H9 (cell line): Measurements from ENCODE around the gene ASCL1. TPM values are rescaled to one million over a fixed set of nuclear protein-coding genes. Genes with fewer than 3 reads are reported as not detected.
A peak's percentile ranks its signal among the peaks of the same experiment; 100 is the strongest.

ENCODE experiments used
- DNase-seq: peaks from one replicate; pipeline ENCODE4 v3.0.0-alpha.2; 2017
- H2AFZ ChIP-seq: one replicate; pipeline ENCODE4 v1.6.1; 2013; ENCODE audit warnings: mild to moderate bottlenecking, low read length, control low read depth, moderate library complexity
- H2AK5ac ChIP-seq: 2 replicates; pipeline ENCODE4 v1.6.1; 2013; ENCODE audit warnings: low read length, control low read depth, mixed read lengths; ENCODE audit not compliant: insufficient read length
- H2BK120ac ChIP-seq: one replicate; pipeline ENCODE4 v1.6.1; 2013; ENCODE audit warnings: low read depth, mild to moderate bottlenecking, low read length, control low read depth, inconsistent platforms; ENCODE audit not compliant: poor library complexity, severe bottlenecking
- H2BK12ac ChIP-seq: 2 replicates; pipeline ENCODE4 v1.6.1; 2013; ENCODE audit warnings: low read length, control low read depth, mixed read lengths, low read depth; ENCODE audit not compliant: insufficient read length
- H2BK15ac ChIP-seq: 2 replicates; pipeline ENCODE4 v1.6.1; 2013; ENCODE audit warnings: low read depth, low read length, control low read depth
- H2BK20ac ChIP-seq: one replicate; pipeline ENCODE4 v1.6.1; 2013; ENCODE audit warnings: low read depth, mild to moderate bottlenecking, low read length, control low read depth, inconsistent platforms; ENCODE audit not compliant: poor library complexity, severe bottlenecking
- H2BK5ac ChIP-seq: 2 replicates; pipeline ENCODE4 v1.6.1; 2013; ENCODE audit warnings: low read length, control low read depth, mixed read lengths; ENCODE audit not compliant: insufficient read length
- H3K14ac ChIP-seq: 2 replicates; pipeline ENCODE4 v1.6.1; 2013; ENCODE audit warnings: low read length, control low read depth; ENCODE audit not compliant: insufficient read depth
- H3K18ac ChIP-seq: 2 replicates; pipeline ENCODE4 v1.6.1; 2013; ENCODE audit warnings: low read depth, mild to moderate bottlenecking, mixed read lengths, low read length, control low read depth; ENCODE audit not compliant: insufficient read length
- H3K23ac ChIP-seq: 2 replicates; pipeline ENCODE4 v1.6.1; 2013; ENCODE audit warnings: low read length, control low read depth, mixed read lengths, low read depth; ENCODE audit not compliant: insufficient read length
- H3K23me2 ChIP-seq: 2 replicates; pipeline ENCODE4 v1.6.1; 2013; ENCODE audit warnings: low read depth, mild to moderate bottlenecking, mixed read lengths, low read length, control low read depth; ENCODE audit not compliant: insufficient read length, poor library complexity, severe bottlenecking
- H3K27ac ChIP-seq: 2 replicates; pipeline ENCODE4 v1.5.1; 2013; ENCODE audit warnings: low read length, control low read depth, mixed read lengths, low read depth; ENCODE audit not compliant: insufficient read length
- H3K27me3 ChIP-seq: 2 replicates; pipeline ENCODE4 v1.6.1; 2013; ENCODE audit warnings: low read length, control low read depth, inconsistent platforms; ENCODE audit not compliant: insufficient read depth
- H3K4ac ChIP-seq: 2 replicates; pipeline ENCODE4 v1.6.1; 2013; ENCODE audit warnings: low read depth, mild to moderate bottlenecking, control low read depth, inconsistent platforms, low read length, moderate library complexity
- H3K4me1 ChIP-seq: 2 replicates; pipeline ENCODE4 v1.6.1; 2013; ENCODE audit warnings: low read length, control low read depth, inconsistent platforms; ENCODE audit not compliant: insufficient read depth
- H3K4me2 ChIP-seq: 2 replicates; pipeline ENCODE4 v1.6.1; 2013; ENCODE audit warnings: low read length, control low read depth, mixed read lengths; ENCODE audit not compliant: insufficient read length, insufficient read depth
- H3K56ac ChIP-seq: 2 replicates; pipeline ENCODE4 v1.6.1; 2013; ENCODE audit warnings: low read depth, mild to moderate bottlenecking, mixed read lengths, low read length, control low read depth; ENCODE audit not compliant: insufficient read length
- H3K79me1 ChIP-seq: 2 replicates; pipeline ENCODE4 v1.6.1; 2013; ENCODE audit warnings: low read depth, mild to moderate bottlenecking, moderate library complexity, low read length, control low read depth, inconsistent platforms; ENCODE audit not compliant: insufficient read depth, poor library complexity, severe bottlenecking
- H3K79me2 ChIP-seq: 2 replicates; pipeline ENCODE4 v1.6.1; 2013; ENCODE audit warnings: low read length, control low read depth, inconsistent platforms; ENCODE audit not compliant: insufficient read depth
- H3K9ac ChIP-seq: 2 replicates; pipeline ENCODE4 v1.6.1; 2013; ENCODE audit warnings: low read length, control low read depth, mixed read lengths; ENCODE audit not compliant: insufficient read length; ENCODE audit errors: extremely low read depth
- H3K9me3 ChIP-seq: one replicate; pipeline ENCODE4 v1.6.1; 2013; ENCODE audit warnings: low read depth, low read length, inconsistent platforms; ENCODE audit not compliant: control insufficient read depth
- H3T11ph ChIP-seq: one replicate; pipeline ENCODE4 v1.6.1; 2013; ENCODE audit warnings: mild to moderate bottlenecking, low read length, control low read depth, inconsistent platforms
- H4K20me1 ChIP-seq: one replicate; pipeline ENCODE4 v1.6.1; 2013; ENCODE audit not compliant: control insufficient read depth, insufficient read length, insufficient read depth
- H4K5ac ChIP-seq: 2 replicates; pipeline ENCODE4 v1.6.1; 2013; ENCODE audit warnings: low read depth, mild to moderate bottlenecking, mixed read lengths, low read length, control low read depth; ENCODE audit not compliant: insufficient read length
- H4K8ac ChIP-seq: replicated peaks from 2 replicates; pipeline ENCODE4 v1.6.1; 2013; ENCODE audit warnings: low read length, control low read depth, mixed read lengths, low read depth; ENCODE audit not compliant: insufficient read length
- H4K91ac ChIP-seq: 2 replicates; pipeline ENCODE4 v1.6.1; 2013; ENCODE audit warnings: low read depth, mild to moderate bottlenecking, moderate library complexity, mixed read lengths, low read length, control low read depth; ENCODE audit not compliant: insufficient read length
- H3K27ac Mint-ChIP-seq, 3 experiments: 2 replicates in 2 of 3; 3 replicates in 1 of 3; pipeline ENCODE4 v1.8.0; 2020 to 2021; ENCODE audit warnings: mixed read lengths in 3 of 3, mild to moderate bottlenecking in 1 of 3, moderate library complexity in 1 of 3
- H3K27me3 Mint-ChIP-seq: 2 replicates; pipeline ENCODE4 v1.8.0; 2021; ENCODE audit warnings: low read depth, mild to moderate bottlenecking, moderate library complexity, mixed read lengths
- H3K36me3 Mint-ChIP-seq, 3 experiments: 2 replicates in 2 of 3; 3 replicates in 1 of 3; pipeline ENCODE4 v1.8.0; 2020 to 2021; ENCODE audit warnings: low read depth in 3 of 3, mixed read lengths in 3 of 3; ENCODE audit not compliant: insufficient read depth in 1 of 3
- H3K4me1 Mint-ChIP-seq, 2 experiments: 2 replicates each; pipeline ENCODE4 v1.8.0; 2020; ENCODE audit warnings: mixed read lengths in 2 of 2
- H3K4me3 Mint-ChIP-seq, 2 experiments: 2 replicates in 1 of 2; 3 replicates in 1 of 2; pipeline ENCODE4 v1.8.0; 2020 to 2021; ENCODE audit warnings: mild to moderate bottlenecking in 2 of 2, mixed read lengths in 2 of 2, moderate library complexity in 1 of 2
- H3K9me3 Mint-ChIP-seq, 2 experiments: 2 replicates in 1 of 2; 3 replicates in 1 of 2; pipeline ENCODE4 v1.8.0; 2020; ENCODE audit warnings: mild to moderate bottlenecking in 2 of 2, mixed read lengths in 2 of 2, moderate library complexity in 1 of 2
- CTCF ChIP-seq: fragments of 200-600 bp; sonication (generic); conservative IDR thresholded peaks from 3 replicates; pipeline ENCODE4 v1.8.0; 2021; ENCODE audit warnings: antibody characterized with exemption, mild to moderate bottlenecking
- WGBS: extraction: QIAGEN DNeasy Blood & Tissue Kit; methylation state at CpG from one replicate; pipeline ENCODE4 v1.1.7; 2013; ENCODE audit warnings: missing lambda C conversion rate, low lambda C conversion rate, mixed read lengths; ENCODE audit not compliant: insufficient read length; ENCODE audit errors: extremely low coverage; 5-methylcytosine and 5-hydroxymethylcytosine counted together
- total RNA-seq: library from RNA; stranded (reverse); gene quantifications from 2 replicates; pipeline ENCODE4 v1.2.1, GENCODE V29; 2021

The ASCL1 gene
- total RNA-seq, 1 experiment from 2014 or later: not detected

DNA sequence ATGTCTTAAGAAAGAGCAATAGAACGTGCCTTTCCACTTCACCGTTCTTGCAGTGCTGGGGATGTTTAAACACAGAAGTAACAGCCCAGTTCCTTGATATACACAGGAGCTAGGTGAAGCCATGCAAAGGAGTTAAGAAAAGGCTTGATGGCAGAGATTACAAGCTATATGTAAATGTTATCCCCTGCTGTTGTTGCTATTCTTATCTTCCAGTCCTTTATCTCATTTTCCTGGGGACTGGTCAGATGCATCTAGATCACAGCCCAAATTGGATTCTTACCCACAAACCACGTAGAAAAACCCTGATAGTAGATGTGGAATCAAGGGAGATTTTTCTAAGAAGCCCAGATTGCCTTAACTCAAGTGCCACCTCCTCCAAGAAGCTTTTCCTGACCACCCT is 5.5 kb downstream of the ASCL1 start:
- Histone ChIP-seq H3K23me2 (peaks cover 16% of the 10 kb centered on the region), H3K79me2 (no peaks in the 10 kb centered on the region)

More for the DNA sequence above, 5.5 kb downstream of the ASCL1 start:
- H3K9ac ChIP-seq: no peak overlapping the region
- H3K27ac ChIP-seq: no peak overlapping the region
- peaks cover 49 to 69% of the 10 kb centered on the region in 2 experiments for H3K4me1 Mint-ChIP-seq
- no peak overlapping the region for H4K91ac ChIP-seq
- H3K23ac ChIP-seq: no peak overlapping the region
- H3K36me3 Mint-ChIP-seq: peaks cover 9 to 11% (median 11%) of the 10 kb centered on the region in 3 experiments; a peak in 6 of 7 replicates
- no peak overlapping the region for H3K4ac ChIP-seq
- TF ChIP-seq CTCF: no peak
- H3K56ac ChIP-seq: no peak overlapping the region
- H2AFZ ChIP-seq: no peak overlapping the region
- peak overlapping the region in 1 of 2 experiments; percentile 54; a peak in 2 of 5 replicates for H3K4me3 Mint-ChIP-seq
- no peak overlapping the region for H4K5ac ChIP-seq
- no CpG with 5 or more reads among the region's 3 CpGs for WGBS
- no peak overlapping the region for H2BK15ac ChIP-seq
- no peak overlapping the region for H3T11ph ChIP-seq
- H3K9me3 Mint-ChIP-seq: peaks cover 15 to 18% of the 10 kb centered on the region in 2 experiments
- peaks cover 84% of the 10 kb centered on the region for H3K27me3 ChIP-seq
- no peak overlapping the region for H2BK120ac ChIP-seq
- peaks cover 5% of the 10 kb centered on the region; the same call in 1 of the 2 replicates for H3K4me1 ChIP-seq
- H4K20me1 ChIP-seq: no peaks in the 10 kb centered on the region
- H2AK5ac ChIP-seq: no peak overlapping the region
- H4K8ac ChIP-seq: no peak overlapping the region
- H3K18ac ChIP-seq: no peak overlapping the region
- H3K79me1 ChIP-seq: no peaks in the 10 kb centered on the region
- no peak overlapping the region for H2BK5ac ChIP-seq
- peaks cover 99% of the 10 kb centered on the region for H3K27me3 Mint-ChIP-seq
- no peak overlapping the region for H2BK20ac ChIP-seq
- H3K9me3 ChIP-seq: peaks cover 10% of the 10 kb centered on the region
- no peak overlapping the region for H2BK12ac ChIP-seq
- DNase-seq: no peak
- H3K14ac ChIP-seq: no peak overlapping the region
- H3K4me2 ChIP-seq: peak overlapping the region; percentile 24
- no peak overlapping the region for H3K27ac Mint-ChIP-seq
